ENCODE measurements around the gene DIP2A. TPM values are rescaled to one million over a fixed set of nuclear protein-coding genes. Genes with fewer than 3 reads are reported as not detected.

Gene DIP2A
- total and polyA plus RNA-seq, 2 of the 8 experiments (the other 6 are each of a cell fraction or from before 2014, with no cell fraction given), result 16.0 to 27.1 TPM

DNA sequence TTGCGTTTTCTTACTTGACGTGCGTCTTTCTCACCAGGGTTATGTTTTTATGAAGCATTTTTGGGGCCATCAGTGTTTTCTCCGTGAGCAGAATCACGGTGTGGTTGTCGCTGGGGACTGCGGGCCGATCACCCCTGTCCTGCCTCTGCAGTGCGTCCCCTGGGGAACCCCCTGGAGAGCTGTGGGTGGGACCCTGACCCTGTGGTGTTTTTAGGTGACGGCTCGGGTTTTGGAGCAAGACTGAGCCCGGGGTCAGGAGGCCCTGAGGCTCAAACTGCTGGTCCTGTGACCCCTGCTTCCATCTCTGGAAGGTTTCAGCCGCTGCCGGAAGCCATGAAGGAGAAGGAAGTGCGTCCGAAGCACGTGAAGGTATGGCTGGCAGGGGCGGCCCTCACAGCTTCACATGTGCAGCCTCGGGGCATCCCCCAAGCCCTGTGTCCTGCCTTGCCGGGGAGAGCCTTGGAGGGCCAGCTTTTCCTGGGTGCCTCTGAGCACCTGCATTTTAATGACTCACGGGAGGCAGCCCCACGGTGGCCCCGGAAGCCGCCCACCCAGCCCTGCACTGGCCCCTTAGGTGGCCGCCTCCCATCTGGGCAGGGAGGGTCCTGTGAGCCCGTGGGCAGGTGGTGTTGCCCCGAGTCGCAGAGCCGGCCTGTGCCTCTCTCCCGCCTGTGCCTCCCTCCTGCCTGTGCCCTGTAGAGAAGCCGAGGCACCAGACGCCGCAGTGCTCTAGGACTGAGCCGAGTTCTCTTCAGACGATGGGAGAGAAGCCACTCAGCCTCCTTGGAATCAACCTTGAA is 36.7 kb upstream of the DIP2A start:
- Histone ChIP-seq H3K79me2 (ENCODE audit: control insufficient read depth in 1 of 2, insufficient read depth in 2 of 2, low read length in 2 of 2) (no peaks in the 10 kb centered on the region), H4K8ac (ENCODE audit: extremely low read depth, insufficient read depth, low read length) (no peak overlapping the region), H2AK5ac (ENCODE audit: low read depth, low read length) (no peak overlapping the region), H3K56ac (replicated peaks; ENCODE audit: insufficient read length, low read depth, low read length) (no peak overlapping the region), H3K4me3 (ENCODE audit: extremely low read depth in 1 of 4, insufficient read depth in 2 of 4, low read depth in 3 of 4, low read length in 4 of 4) (no peak overlapping the region), H3K14ac (ENCODE audit: insufficient read length) (no peak overlapping the region), H2BK12ac (ENCODE audit: low read depth, low read length) (peak overlapping the region; percentile 18; the same call in 1 of the 2 replicates), H3K23ac (ENCODE audit: insufficient read length) (no peak overlapping the region), H2BK5ac (ENCODE audit: low read depth, low read length) (peak overlapping the region; percentile 86), H3K36me3 (ENCODE audit: control insufficient read depth in 2 of 4, insufficient read depth in 4 of 4, low read length in 3 of 4) (peaks cover 4 to 18% (median 10%) of the 10 kb centered on the region in 4 experiments; a peak in 5 of 8 replicates), H3K18ac (ENCODE audit: extremely low read depth, low read length) (no peak overlapping the region; the same call in 1 of the 2 replicates), H4K5ac (ENCODE audit: insufficient read length, low read depth, low read length) (no peak overlapping the region), H3K4me1 (replicated peaks in 1 of 4; ENCODE audit: control insufficient read depth in 3 of 4, insufficient read depth in 4 of 4, low read length in 3 of 4) (peaks cover 0 to 16% (median 6%) of the 10 kb centered on the region in 4 experiments; a peak in 5 of 7 replicates), H2AFZ (ENCODE audit: low read length) (no peak overlapping the region), H3K23me2 (ENCODE audit: low read depth, low read length) (0 out of 2 replicates have a peak, but pooled peaks cover 2% of the 10 kb centered on the region), H3K9ac (replicated peaks in 1 of 4; ENCODE audit: extremely low read depth in 1 of 4, low read depth in 3 of 4, low read length in 3 of 4) (no peak overlapping the region), H3K27me3 (replicated peaks in 1 of 4; ENCODE audit: control insufficient read depth in 3 of 4, extremely low read depth in 1 of 4, insufficient read depth in 3 of 4, low read length in 3 of 4) (no peaks in the 10 kb centered on the region), H3K79me1 (ENCODE audit: low read depth, low read length) (no peaks in the 10 kb centered on the region), H3K27ac (ENCODE audit: low read depth, low read length) (no peak overlapping the region; the same call in 1 of the 2 replicates), H3K4ac (replicated peaks; ENCODE audit: insufficient read length, low read depth, low read length) (peak overlapping the region; percentile 28), H2BK15ac (ENCODE audit: low read length) (no peak overlapping the region), H2BK120ac (replicated peaks; ENCODE audit: low read depth, low read length) (no peak overlapping the region), H3K4me2 (ENCODE audit: insufficient read depth in 1 of 2, low read depth in 2 of 2, low read length in 2 of 2) (no peak overlapping the region), H4K91ac (replicated peaks; ENCODE audit: insufficient read length, low read length) (peak overlapping the region; percentile 78), H4K20me1 (replicated peaks in 1 of 2; ENCODE audit: control insufficient read depth in 1 of 2, insufficient read depth in 2 of 2, low read length in 2 of 2) (no peaks in the 10 kb centered on the region), H2BK20ac (ENCODE audit: low read length) (peak overlapping the region; percentile 77; the same call in 1 of the 2 replicates), H3K9me3 (ENCODE audit: insufficient read depth in 2 of 2, low read depth in 1 of 2, low read length in 1 of 2) (no peaks in the 10 kb centered on the region)
- 92% methylated on average over 33 of the region's 35 CpGs; no CpG with 5 or more reads in 1 of the 2 experiments for WGBS, 2 experiments (ENCODE audit: extremely low coverage in 1 of 2, insufficient coverage in 1 of 2, insufficient read length in 1 of 2, insufficient replicate concordance in 2 of 2, low coverage in 1 of 2, low lambda C conversion rate in 2 of 2, missing lambda C conversion rate in 1 of 2)
- ChIA-PET POLR2A (ENCODE audit: partially characterized antibody) (interaction anchor here (1.9 kb wide), 1 partner anchor 10 kb away, joined by 7 read pairs; no protein-coding TSS in a partner anchor), CTCF (ENCODE audit: partially characterized antibody) (no interaction called here)
- FAIRE-seq (no peak), DNase-seq (ENCODE audit: low read depth in 1 of 2, low spot score in 2 of 2) (no peak)
- TF ChIP-seq CHD2 (IDR thresholded peaks at IDR 0.05; ENCODE audit: low read length) (no peak), SP4 (IDR thresholded peaks at IDR 0.05; ENCODE audit: low read length) (no peak), EGR1 (IDR thresholded peaks at IDR 0.05; ENCODE audit: borderline replicate concordance, low read depth, low read length) (no peak), SP1 (IDR thresholded peaks at IDR 0.05; ENCODE audit: low read depth, low read length) (no peak), CTBP2 (IDR thresholded peaks at IDR 0.05; ENCODE audit: borderline replicate concordance, insufficient read depth, insufficient read length, low read length) (no peak), PHF8 (conservative IDR thresholded peaks at IDR 0.05; ENCODE audit: low read depth, low read length) (no peak), BRCA1 (IDR thresholded peaks at IDR 0.05; ENCODE audit: low read depth, low read length) (no peak), GABPA (IDR thresholded peaks at IDR 0.05; ENCODE audit: borderline replicate concordance, insufficient read depth, low read length) (no peak), CREB1 (IDR thresholded peaks at IDR 0.05) (no peak), ASH2L (IDR thresholded peaks at IDR 0.05; ENCODE audit: low read length) (no peak)
- TF ChIP-seq, protein P1, sequence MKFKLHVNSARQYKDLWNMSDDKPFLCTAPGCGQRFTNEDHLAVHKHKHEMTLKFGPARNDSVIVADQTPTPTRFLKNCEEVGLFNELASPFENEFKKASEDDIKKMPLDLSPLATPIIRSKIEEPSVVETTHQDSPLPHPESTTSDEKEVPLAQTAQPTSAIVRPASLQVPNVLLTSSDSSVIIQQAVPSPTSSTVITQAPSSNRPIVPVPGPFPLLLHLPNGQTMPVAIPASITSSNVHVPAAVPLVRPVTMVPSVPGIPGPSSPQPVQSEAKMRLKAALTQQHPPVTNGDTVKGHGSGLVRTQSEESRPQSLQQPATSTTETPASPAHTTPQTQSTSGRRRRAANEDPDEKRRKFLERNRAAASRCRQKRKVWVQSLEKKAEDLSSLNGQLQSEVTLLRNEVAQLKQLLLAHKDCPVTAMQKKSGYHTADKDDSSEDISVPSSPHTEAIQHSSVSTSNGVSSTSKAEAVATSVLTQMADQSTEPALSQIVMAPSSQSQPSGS (IDR thresholded peaks at IDR 0.05; ENCODE audit: low read length), result no peak
